ENCODE measurements around the gene OR3A1.
"Not testable (repeated sequence)": the region's sequence is repeated elsewhere in the genome, so short reads cannot be mapped to it uniquely, and the experiment has no call there.

Gene OR3A1

GRCh38 chr17:3260600-3260999, 37.6 kb downstream of the OR3A1 start:
- no peaks in the 10 kb centered on the region for H3K4me1 ChIP-seq (ENCODE audit: control insufficient read depth, insufficient read depth, low read length)
- H3K9me3 ChIP-seq (ENCODE audit: control insufficient read depth, insufficient read depth, low read length): peaks cover 66% of the 10 kb centered on the region
- H3K4me3 ChIP-seq (ENCODE audit: low read depth, low read length): no peak overlapping the region
- H3K9ac ChIP-seq (ENCODE audit: low read depth, low read length): no peak overlapping the region
- H3K27me3 ChIP-seq (ENCODE audit: control insufficient read depth, insufficient read depth, low read length): no peaks in the 10 kb centered on the region
- H3K27ac ChIP-seq (ENCODE audit: low read depth, low read length): no peak overlapping the region
- no peaks in the 10 kb centered on the region for H3K36me3 ChIP-seq (ENCODE audit: control insufficient read depth, insufficient read depth, low read length)

- Histone ChIP-seq H3K9ac (ENCODE audit: low read depth, low read length) (no peak overlapping the region), H3K9me3 (ENCODE audit: control insufficient read depth, insufficient read depth, low read length) (peaks cover 66% of the 10 kb centered on the region), H3K27me3 (ENCODE audit: control insufficient read depth, insufficient read depth, low read length) (no peaks in the 10 kb centered on the region), H3K27ac (ENCODE audit: low read depth, low read length) (no peak overlapping the region), H3K36me3 (ENCODE audit: control insufficient read depth, insufficient read depth, low read length) (no peaks in the 10 kb centered on the region), H3K4me3 (ENCODE audit: low read depth, low read length) (no peak overlapping the region), H3K4me1 (ENCODE audit: control insufficient read depth, insufficient read depth, low read length) (no peaks in the 10 kb centered on the region)
Observed at GRCh38 chr17:3260163-3260562, 38.0 kb downstream of the OR3A1 start.

GRCh38 chr17:3256575-3256974, 41.6 kb downstream of the OR3A1 start:
- Histone ChIP-seq H3K27me3 (ENCODE audit: control insufficient read depth, insufficient read depth, low read length) (no peaks in the 10 kb centered on the region), H3K36me3 (ENCODE audit: control insufficient read depth, insufficient read depth, low read length) (no peaks in the 10 kb centered on the region), H3K27ac (ENCODE audit: low read depth, low read length) (no peak overlapping the region), H3K4me3 (ENCODE audit: low read depth, low read length) (no peak overlapping the region), H3K4me1 (ENCODE audit: control insufficient read depth, insufficient read depth, low read length) (no peaks in the 10 kb centered on the region), H3K9ac (ENCODE audit: low read depth, low read length) (no peak overlapping the region), H3K9me3 (ENCODE audit: control insufficient read depth, insufficient read depth, low read length) (peaks cover 46% of the 10 kb centered on the region)

- not testable (repeated sequence) for H3K4me1 ChIP-seq (ENCODE audit: control insufficient read depth, insufficient read depth, low read length); H3K27ac ChIP-seq (ENCODE audit: low read depth, low read length); H3K36me3 ChIP-seq (ENCODE audit: control insufficient read depth, insufficient read depth, low read length); H3K4me3 ChIP-seq (ENCODE audit: low read depth, low read length); H3K27me3 ChIP-seq (ENCODE audit: control insufficient read depth, insufficient read depth, low read length); H3K9me3 ChIP-seq (ENCODE audit: control insufficient read depth, insufficient read depth, low read length); H3K9ac ChIP-seq (ENCODE audit: low read depth, low read length)
Observed at GRCh38 chr17:3249013-3249412, 49.1 kb downstream of the OR3A1 start.

- H3K27ac ChIP-seq (ENCODE audit: low read depth, low read length); H3K27me3 ChIP-seq (ENCODE audit: control insufficient read depth, insufficient read depth, low read length); H3K4me1 ChIP-seq (ENCODE audit: control insufficient read depth, insufficient read depth, low read length); H3K4me3 ChIP-seq (ENCODE audit: low read depth, low read length); H3K36me3 ChIP-seq (ENCODE audit: control insufficient read depth, insufficient read depth, low read length); H3K9me3 ChIP-seq (ENCODE audit: control insufficient read depth, insufficient read depth, low read length); H3K9ac ChIP-seq (ENCODE audit: low read depth, low read length): not testable (repeated sequence)
Observed at GRCh38 chr17:3244841-3245240, 53.3 kb downstream of the OR3A1 start.

GRCh38 chr17:3241044-3241443, 57.1 kb downstream of the OR3A1 start:
- not testable (repeated sequence) for H3K27ac ChIP-seq (ENCODE audit: low read depth, low read length); H3K4me1 ChIP-seq (ENCODE audit: control insufficient read depth, insufficient read depth, low read length); H3K9ac ChIP-seq (ENCODE audit: low read depth, low read length); H3K4me3 ChIP-seq (ENCODE audit: low read depth, low read length); H3K36me3 ChIP-seq (ENCODE audit: control insufficient read depth, insufficient read depth, low read length); H3K9me3 ChIP-seq (ENCODE audit: control insufficient read depth, insufficient read depth, low read length); H3K27me3 ChIP-seq (ENCODE audit: control insufficient read depth, insufficient read depth, low read length)

Data from HUES48 (cell line).